HG03064 (cell line): ENCODE measurements around the gene NRCAM.
"Not testable (repeated sequence)": the region's sequence is repeated elsewhere in the genome, so short reads cannot be mapped to it uniquely, and the experiment has no call there.

Experiments
- ATAC-seq: cut with Tn5 transposase; IDR thresholded peaks from one replicate; pipeline ENCODE4 v1.9.1; 2021; ENCODE audit warnings: low read depth; ENCODE audit not compliant: unreplicated experiment

The NRCAM gene

DNA sequence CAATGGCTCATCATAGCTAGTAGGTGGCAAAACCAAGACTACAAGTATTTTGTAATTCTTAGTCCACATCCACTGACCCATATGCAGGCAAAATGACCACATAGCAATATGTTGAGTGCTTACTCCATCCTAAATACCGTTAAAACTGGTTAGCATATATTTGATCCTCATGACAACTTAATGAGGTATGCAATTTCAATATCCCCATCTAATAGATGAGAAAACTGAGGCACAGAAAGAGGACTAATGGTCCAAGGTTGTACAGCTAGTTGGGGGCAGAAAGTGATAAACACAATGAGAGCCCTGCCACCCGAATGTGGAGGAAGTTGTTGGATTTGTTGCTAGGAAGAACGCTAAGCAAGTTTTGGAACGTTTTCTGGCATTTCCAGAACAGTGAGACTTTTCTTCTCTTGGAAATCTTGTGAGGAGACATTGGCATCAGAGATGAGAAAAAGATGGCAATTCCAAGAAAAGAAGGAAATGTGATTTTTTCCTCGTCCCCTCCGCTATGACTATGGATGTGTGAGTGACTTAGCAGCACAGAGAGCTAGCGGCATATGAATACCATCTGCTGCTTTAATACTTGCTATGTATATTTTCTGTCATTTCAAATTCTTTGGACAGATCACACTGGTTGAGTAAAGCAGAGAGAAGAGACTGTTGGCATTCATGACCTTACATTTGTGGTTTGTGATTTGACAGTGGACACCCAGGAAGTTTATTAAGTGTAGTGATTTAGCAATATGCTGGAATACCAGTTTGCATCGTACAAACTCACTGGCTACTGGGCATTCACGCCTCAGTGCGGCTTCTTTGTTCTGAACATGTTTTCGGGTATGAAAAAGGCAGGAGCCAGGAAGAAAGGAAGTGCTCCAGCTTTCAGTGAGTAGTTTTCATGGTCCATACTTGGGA lies 51.5 kb downstream of the NRCAM start:
- ATAC-seq: no peak

DNA sequence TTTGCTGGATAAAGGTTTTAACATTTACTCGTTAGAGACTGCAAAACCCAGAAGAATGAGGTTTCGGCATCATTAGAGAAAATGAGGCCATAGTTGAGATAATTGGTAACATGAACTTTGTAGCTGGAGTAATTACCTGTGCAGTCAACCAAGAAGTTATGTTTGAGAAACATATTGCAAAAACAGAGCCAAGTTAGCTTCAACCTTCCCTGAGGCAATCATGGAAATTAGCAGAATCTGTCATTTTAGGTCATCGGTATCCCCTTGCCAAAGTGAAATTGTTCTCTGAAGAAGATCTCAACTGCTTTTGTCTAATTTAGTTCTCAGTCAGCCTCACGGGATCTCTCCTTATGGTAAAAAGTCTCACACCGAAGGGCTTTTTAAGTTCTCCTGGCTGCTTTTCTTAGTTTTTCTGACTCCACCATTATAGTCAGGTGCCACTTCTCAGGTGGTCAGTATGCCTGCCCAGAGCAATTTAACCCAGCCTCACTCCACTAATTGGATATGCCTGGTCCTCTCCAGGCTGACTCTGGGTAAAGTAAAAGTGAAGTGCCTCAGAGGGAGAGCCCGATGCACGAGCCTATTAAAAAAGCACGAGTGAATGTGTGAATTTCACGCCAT lies 52.5 kb downstream of the NRCAM start:
- no peak for ATAC-seq

DNA sequence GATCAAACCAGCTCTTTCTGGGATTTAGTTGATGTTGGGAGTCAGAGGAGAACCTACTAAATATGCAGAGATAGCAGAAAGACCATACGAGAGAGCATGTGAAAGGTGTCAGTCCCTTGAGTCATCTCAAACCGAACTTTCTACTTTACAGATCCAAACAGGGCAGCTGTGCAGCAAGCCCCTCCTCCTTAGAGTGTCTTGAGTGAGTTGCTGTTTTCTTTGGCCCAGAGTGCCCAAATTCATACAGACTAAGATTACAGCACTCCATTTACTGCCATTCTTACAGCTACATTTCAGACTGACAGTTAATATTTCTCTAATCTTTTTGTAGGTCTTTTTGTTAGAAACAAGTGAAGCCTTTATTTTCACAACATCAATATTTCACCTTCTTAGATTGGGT lies 53.4 kb downstream of the NRCAM start:
- no peak for ATAC-seq

DNA sequence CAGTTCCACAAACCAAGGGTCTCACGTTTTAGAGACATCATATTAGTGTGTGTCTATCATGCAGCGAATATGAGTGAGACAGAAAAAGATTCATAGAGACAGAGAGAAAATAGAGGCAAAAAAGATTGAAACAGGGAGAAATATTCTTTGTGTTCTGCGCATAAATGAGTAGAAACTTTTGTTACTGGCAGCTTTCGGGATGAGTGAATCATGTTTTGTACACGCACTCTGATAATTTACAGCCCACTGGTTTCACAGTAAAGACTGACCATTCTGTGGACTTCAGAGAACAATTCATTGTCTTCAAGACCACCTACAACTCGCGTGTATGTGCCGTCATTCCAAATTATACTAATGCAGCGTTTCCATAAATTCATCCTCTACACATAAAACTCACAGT lies 60.2 kb downstream of the NRCAM start:
- no peak for ATAC-seq

DNA sequence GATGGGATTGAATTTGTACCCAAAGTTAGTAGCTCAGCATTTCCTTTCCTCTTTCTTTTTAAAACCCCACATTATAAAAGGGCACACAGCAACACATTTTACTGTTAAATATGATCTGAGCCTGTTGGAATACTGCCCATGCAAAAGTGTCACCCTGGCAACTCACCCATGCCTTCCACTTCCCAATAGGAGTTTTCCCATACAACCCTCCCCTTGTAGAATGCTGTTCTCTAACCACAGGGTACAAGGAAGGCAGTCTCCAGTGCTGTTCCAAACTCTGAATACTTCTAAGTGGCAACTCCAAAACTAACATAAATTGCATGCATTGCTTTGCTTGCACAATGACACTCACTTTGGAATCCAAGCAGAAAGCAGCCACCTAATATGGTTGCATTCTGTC lies 60.8 kb downstream of the NRCAM start:
- ATAC-seq: no peak

DNA sequence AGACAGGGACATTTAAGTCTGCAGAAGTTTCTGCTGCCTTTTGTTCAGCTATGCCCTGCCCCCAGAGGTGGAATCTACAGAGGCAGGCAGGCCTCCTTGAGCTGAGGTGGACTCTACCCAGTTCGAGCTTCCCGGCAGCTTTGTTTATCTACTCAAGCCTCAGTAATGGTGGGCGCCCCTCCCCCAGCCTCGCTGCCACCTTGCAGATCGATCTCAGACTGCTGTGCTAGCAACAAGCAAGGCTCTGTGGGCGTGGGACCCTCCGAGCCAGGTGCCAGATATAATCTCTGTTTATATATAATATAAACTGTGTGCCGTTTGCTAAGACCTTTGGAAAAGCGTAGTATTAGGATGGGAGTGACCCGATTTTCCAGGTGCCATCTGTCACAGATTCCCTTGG lies 63.1 kb downstream of the NRCAM start:
- not testable (repeated sequence) for ATAC-seq

DNA sequence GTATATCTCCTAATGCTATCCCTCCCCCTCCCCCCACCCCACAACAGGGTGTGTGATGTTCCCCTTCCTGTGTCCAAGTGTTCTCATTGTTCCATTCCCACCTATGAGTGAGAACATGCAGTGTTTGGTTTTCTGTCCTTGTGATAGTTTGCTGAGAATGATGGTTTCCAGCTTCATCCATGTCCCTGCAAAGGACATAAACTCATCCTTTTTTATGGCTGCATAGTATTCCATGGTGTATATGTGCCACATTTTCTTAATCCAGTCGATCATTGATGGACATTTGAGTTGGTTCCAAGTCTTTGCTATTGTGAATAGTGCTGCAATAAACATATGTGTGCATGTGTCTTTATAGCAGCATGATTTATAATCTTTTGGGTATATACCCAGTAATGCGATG lies 68.5 kb downstream of the NRCAM start:
- ATAC-seq: not testable (repeated sequence)

DNA sequence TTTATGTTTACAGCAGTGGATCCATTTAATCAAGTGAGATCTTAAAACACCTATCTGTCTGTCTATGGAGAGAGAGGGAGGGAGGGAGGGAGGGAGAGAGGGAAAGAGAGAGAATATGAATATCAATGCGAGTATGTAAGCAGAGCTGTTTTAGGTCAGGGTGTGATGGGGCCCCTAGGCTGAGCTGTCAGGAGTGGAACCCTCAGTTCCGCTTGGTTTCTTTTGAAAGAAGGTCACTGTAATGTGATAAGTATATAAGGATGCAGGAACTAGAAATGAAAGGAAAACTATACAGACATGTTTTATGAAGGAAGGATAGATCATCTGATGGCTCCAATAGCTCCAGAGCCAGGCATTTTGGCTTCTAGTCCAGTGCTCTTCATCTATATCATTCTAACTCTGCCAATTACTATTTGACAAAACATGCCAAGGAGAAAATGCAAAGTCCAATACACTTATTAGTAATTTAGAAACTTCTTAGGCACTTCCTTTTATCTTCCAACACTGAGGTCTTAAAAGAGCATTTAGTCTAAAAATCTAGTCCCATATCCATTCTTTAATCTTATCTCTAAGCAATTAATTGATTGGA lies 70.3 kb downstream of the NRCAM start:
- no peak for ATAC-seq

DNA sequence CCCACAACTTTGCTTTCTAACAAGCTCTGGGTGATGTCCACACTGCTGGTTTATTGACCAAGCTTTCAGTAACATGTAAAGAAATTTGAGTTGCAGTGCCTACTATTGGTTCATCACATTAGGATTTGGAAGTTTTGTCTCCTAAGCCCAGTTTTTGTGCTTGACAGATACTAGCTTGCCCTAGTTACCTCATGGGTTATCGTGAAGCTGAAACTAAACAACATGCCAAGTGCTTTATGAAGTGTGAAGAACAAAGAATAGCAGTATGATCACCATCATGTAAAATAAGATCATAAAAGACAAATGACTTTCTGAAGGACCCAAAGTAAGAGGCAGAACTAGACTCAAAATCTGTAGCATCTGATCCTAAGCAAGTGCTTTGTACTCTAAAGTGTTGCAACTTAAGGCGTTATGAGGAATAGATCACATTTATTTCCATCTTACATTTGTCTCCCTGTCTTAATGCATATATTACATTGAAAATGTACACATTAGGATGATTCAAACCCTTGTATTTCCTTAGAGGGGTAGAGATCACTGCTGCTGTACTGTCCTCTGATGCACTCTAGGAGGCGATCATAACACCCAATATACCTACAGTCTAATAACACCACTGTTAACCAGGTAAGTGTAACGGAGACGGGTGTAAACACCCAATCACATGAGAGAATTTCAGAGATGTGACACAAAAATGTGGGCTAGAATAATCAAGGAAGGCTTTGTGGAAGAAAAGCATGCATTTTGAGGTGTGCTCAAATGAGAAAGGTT lies 71.3 kb downstream of the NRCAM start:
- ATAC-seq: no peak

DNA sequence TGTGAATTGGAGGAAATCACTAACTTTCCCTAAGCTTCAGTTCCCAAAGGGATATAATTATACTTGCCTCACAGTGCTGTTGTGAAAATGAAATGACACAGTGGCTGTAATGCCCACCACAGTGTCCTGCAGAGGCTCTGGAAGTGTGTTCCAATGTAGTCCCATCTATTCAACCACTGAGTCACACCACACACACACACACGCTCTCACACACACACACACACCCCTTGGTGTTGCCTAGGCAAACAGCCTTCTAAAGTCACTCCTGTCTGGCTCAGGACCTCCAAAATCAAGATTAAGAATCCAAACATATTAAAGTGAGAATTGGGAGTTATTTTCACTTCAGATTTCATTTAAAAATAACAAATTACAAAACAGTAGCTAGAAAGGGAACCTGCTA lies 73.3 kb downstream of the NRCAM start:
- ATAC-seq: no peak

DNA sequence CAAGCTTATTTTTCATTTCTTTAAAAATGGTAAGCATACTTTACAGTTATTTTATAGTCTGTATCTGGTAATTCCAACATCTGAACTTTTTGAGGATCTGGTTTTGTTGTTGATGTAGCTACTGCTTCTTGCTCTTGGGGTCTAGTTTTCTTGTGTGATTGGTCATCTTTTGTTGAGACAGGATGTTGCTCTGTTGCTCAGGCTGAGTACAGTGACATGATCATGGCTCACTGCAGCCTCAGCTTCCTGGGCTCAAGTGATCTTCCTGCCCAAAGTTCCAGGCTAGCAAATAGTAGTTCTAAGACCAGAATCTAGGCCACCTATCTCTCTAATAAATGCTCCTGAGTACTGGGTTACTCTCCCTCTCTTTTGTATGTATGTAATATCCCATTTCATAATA lies 75.7 kb downstream of the NRCAM start:
- ATAC-seq: no peak

DNA sequence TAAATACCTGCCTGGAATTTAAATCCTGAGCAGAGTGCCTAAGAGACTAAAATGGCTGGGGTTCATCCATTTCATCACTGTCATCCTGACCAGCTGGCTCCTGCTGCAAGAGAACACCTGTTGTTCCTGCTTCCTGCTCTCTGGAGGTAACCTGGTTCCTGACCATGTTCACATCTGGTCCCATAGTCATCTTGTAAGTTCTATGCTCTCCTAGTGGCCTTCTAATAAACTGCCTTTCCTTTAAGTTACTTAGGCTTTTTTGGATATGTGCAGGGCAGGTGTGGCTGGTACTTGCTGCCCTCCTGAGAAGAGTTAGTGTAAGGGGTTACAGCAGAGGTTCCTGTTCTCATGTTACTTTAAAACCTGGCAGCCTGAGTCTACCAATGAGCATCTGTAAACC lies 80.0 kb downstream of the NRCAM start:
- ATAC-seq: no peak

DNA sequence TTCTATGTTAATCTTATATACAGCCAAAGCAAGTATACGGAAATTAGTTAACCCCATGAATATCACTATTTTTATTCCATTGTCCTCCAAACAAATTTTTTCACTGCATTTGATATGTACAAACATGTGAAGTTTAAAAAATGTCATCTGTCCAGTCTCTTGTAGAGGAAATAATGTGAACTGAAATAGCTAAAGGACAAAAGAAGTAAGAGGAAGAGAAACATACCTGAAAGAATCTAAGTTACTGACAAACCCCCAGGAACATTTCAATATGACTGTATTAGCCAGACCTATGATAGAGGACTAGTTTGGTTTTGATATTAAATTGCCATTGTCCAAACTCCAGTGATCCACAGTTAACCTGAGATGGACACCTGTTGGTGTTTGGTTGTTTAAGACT lies 80.6 kb downstream of the NRCAM start:
- ATAC-seq: no peak

DNA sequence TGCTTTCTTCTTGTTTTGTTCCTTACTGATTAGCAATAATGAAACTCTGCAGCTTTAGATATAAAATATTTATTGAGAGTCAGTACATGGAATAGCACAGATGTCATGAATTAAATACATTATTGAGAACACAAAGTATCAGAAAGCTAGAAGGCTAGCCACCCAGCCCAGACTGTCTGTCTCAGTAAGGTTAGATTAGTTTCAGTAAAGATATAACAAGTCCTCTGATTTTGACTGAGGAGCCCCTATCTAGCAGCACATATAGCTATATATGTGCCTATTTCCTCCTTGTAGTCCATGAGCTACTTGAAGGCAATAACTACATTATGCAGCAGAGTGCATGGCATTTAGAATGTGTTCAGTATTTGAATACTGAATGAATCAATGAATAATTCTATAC lies 81.3 kb downstream of the NRCAM start:
- no peak for ATAC-seq

DNA sequence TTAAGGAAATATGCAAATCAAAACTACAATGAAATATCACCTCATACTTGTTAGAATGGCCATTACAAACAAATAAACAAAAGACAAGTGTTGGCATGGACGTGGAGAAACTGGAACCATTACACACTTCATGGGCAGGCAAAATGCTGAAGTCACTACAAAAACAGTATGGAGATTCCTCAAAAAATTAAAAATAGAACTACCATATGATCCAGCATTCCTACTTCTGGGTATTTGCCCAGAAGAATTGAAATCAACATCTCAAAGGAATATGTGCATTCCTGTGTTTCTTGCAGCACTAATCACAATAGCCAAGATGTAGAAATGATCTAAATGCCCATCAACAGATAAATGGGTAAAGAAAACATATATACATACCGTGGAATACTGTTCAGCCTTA lies 83.6 kb downstream of the NRCAM start:
- ATAC-seq: no peak

DNA sequence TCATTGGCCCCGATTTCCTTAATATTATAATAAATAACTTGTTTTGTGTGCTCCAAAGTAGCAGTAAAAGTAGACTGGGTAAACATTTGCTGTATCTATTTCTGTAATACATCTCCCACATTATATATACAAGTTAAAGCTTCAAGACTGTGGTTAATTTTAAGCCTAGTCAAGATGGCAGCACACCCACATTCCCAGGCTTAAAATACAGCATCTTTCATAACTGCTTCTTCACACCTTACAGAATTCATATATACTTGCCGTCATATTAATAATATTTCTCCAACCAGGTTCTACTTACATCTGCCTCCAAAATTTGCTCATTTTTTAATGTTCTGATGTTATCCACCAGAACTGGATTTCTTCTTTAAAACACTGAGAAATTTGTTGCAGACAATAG lies 85.6 kb downstream of the NRCAM start:
- ATAC-seq: no peak

DNA sequence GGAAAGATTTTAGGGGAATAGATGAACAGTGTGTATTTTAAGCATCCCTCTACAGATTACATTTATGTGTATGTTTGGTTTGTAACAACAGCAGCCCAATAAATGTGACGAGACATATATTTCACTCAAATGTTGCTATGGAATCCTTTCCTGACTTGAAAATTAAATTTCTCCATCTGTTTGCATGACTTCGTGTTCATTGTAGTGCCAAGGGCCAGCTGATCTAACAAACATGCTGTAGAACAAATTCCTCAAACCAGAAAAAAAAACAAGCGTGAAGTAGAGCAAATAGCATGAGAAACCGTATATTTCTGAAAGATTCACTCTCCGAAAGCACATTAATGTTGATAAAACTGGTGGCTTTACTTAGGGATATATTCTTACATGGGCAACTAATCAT lies 87.8 kb downstream of the NRCAM start:
- ATAC-seq: no peak

DNA sequence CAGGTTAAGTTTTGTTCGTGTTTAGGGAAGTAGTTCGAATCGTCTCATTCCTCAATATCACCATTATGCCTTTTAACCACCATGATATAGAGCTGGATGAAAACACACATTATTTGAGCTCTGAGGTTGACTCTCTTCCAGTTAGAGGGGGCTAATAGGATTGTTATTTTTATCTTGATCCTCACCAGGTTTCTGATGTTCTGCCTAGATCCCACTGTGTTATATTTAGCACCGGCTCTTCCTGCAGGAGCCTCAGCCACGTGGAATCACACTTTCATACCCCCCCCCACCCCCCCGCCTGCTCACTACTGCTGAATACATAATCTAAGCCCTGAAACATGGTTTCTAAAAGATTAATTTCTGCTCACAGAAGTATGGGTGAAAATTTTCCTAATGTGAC lies 88.3 kb downstream of the NRCAM start:
- ATAC-seq: no peak

DNA sequence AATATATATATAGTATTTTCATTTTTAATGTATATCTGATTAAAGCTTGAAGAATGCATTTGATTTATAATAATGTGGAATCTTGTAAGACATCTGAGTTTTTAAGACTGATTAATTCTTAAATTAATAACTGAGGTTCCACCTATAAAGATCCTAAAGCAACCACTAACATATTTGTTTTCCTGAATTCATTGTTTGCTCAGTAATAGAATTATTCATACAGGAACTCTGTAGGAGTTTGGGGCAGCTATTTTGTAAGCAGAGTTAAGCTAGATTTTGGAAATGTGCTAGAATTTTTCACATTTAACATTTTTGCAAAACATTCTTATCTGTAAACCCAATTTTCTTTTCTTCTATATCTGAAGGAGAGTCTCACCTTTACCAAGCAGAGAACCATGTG lies 88.9 kb downstream of the NRCAM start:
- no peak for ATAC-seq

DNA sequence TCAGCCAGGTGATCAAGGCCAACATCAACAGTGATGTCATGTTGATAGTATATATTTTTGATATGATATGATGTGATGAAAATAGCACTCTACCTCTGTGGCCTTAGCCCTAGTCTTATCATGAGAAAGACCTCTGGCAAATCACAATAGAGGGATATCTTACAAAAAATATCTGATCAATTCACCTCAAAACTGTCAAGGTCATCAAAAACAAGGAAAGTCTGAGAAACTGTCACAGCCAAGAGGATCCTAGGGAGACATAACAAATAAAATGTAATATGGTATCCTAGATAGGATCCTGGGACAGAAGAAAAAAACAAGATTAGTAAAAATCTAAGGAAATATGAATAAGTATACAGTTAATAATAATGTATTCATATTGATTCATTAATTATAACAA lies 92.6 kb downstream of the NRCAM start:
- no peak for ATAC-seq
